ENCODE results near the gene AFF2.

- TF ChIP-seq POLR2A (IDR thresholded peaks at IDR 0.05) (no peak), POLR2AphosphoS5 (IDR thresholded peaks at IDR 0.05) (no peak), EP300 (IDR thresholded peaks at IDR 0.05) (no peak)
Observed at GRCh38 chrX:148958901-148959300, 458.5 kb downstream of the AFF2 start.
